Measurements from ENCODE around the gene DUSP22.

Gene DUSP22

GRCh38 chr6:309947-310346, 17.7 kb downstream of the DUSP22 start:
- Histone ChIP-seq H3K27me3 (no peaks in the 10 kb centered on the region), H3K4me3 (no peak overlapping the region), H3K4me1 (no peaks in the 10 kb centered on the region), H3K27ac (no peak overlapping the region), H3K36me3 (peaks cover 0 to 5% (median 2%) of the 10 kb centered on the region in 3 donors), H3K9me3 (no peaks in the 10 kb centered on the region)
- TF ChIP-seq, protein P1, sequence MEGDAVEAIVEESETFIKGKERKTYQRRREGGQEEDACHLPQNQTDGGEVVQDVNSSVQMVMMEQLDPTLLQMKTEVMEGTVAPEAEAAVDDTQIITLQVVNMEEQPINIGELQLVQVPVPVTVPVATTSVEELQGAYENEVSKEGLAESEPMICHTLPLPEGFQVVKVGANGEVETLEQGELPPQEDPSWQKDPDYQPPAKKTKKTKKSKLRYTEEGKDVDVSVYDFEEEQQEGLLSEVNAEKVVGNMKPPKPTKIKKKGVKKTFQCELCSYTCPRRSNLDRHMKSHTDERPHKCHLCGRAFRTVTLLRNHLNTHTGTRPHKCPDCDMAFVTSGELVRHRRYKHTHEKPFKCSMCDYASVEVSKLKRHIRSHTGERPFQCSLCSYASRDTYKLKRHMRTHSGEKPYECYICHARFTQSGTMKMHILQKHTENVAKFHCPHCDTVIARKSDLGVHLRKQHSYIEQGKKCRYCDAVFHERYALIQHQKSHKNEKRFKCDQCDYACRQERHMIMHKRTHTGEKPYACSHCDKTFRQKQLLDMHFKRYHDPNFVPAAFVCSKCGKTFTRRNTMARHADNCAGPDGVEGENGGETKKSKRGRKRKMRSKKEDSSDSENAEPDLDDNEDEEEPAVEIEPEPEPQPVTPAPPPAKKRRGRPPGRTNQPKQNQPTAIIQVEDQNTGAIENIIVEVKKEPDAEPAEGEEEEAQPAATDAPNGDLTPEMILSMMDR (IDR thresholded peaks at IDR 0.05): no peak
- intact Hi-C loops (cut with DNase I; ENCODE audit: low total_unique reads): no loop called here
- DNase-seq: no peak

DNA sequence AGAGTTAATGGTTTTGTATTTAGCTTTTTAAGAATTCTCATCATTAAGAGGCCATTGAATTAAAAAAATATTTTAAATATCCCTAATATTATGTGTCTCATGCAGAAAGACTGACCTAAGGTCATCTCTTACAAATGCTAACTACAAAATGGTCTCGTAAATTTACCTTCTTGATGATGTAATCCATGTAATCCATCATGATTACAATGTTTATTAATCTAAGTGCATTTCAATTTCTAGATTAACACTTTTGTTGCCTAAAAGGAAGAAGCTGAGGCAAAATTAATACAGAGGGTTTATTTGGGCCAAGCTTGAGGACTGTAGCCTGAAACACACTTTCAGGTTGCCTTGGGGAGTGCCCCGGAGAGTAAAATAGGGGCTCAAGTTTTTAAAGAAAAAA, 18.4 kb downstream of the DUSP22 start:
- H3K36me3 ChIP-seq: peaks cover 0 to 5% (median 0%) of the 10 kb centered on the region in 3 donors
- H3K9me3 ChIP-seq: no peaks in the 10 kb centered on the region
- H3K4me1 ChIP-seq: no peaks in the 10 kb centered on the region
- intact Hi-C loops (cut with DNase I; ENCODE audit: low total_unique reads): no loop called here
- no peaks in the 10 kb centered on the region for H3K27me3 ChIP-seq
- no peak overlapping the region for H3K27ac ChIP-seq
- TF ChIP-seq, protein P1 (IDR thresholded peaks at IDR 0.05): no peak
- H3K4me3 ChIP-seq: no peak overlapping the region
- no peak for DNase-seq

DNA sequence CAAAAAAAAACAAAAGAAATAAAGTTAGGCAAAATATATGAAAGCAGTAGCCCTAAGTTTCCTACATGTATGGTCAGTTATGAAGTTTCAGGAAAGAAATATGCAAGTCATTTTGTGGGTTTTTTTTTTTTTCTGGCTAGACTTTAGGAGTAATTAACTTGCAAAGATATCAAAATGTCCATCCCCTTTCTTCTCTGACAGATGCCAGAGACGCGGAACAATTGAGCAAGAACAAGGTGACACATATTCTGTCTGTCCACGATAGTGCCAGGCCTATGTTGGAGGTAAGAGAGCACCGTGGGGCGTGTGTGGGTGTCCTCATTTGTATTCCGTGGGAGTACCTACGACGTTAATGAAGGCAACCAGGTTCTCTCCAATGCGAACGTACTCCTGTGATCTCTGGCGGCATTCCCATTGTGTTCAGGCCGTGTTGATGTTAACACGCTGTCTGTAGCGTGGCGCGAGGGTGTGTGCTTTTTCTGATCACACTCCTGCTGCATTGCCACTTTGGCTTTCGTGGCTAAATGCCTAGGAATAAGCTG, 19.5 kb downstream of the DUSP22 start:
- Histone ChIP-seq H3K27ac (no peak overlapping the region), H3K36me3 (peaks cover 0 to 5% (median 0%) of the 10 kb centered on the region in 3 donors), H3K4me3 (no peak overlapping the region), H3K9me3 (no peaks in the 10 kb centered on the region), H3K27me3 (no peaks in the 10 kb centered on the region), H3K4me1 (no peaks in the 10 kb centered on the region)
- intact Hi-C loops (cut with DNase I; ENCODE audit: low total_unique reads): no loop called here
- no peak for DNase-seq
- TF ChIP-seq, protein P1 (IDR thresholded peaks at IDR 0.05): no peak

DNA sequence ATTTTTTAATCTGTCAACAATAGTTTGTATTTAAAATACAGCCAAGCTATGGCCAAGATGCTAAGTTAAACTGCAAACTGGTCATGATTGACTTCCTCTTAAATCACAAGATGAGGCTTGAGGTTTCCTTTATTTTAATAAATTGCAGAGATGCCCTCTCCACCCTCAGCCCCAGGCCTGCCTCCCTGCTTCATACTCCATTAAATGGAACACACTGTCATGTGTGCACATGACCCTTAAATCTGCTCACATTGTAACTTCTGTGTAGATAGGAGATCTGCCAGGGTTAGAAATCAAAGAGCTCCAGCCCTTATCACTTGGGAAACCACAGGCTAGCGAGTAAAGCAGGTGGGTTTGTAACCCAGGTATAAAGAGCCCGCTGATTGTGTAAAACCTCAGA, 20.8 kb downstream of the DUSP22 start:
- TF ChIP-seq, protein P1 (IDR thresholded peaks at IDR 0.05): no peak
- no peaks in the 10 kb centered on the region for H3K27me3 ChIP-seq
- H3K9me3 ChIP-seq: no peaks in the 10 kb centered on the region
- H3K4me3 ChIP-seq: no peak overlapping the region
- peak in 1 of 2 donors; percentile 62 for DNase-seq
- H3K36me3 ChIP-seq: peaks cover 0 to 5% (median 0%) of the 10 kb centered on the region in 3 donors
- H3K4me1 ChIP-seq: no peaks in the 10 kb centered on the region
- no peak overlapping the region for H3K27ac ChIP-seq
- intact Hi-C loops (cut with DNase I; ENCODE audit: low total_unique reads): no loop called here

DNA sequence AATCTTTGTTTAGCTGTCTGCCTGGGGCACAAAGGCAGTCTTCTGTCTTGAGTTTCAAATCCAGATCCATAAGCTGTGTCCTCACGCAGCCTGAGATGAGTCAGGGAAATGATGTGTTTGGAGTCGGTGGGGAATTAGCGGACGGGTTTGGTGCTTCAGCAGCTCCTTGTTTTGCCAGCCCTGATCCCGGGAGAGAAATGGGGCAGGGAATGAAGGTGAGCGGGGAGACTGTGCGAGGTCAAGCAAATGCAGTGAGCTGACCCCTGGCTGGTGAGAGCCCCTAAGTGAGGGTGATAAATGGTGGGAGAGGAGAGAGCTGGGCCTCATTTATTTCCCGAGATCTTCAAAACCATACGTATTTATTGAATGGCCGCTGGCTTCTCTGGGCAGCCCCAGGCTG, 21.6 kb downstream of the DUSP22 start:
- no peaks in the 10 kb centered on the region for H3K27me3 ChIP-seq
- intact Hi-C loops (cut with DNase I; ENCODE audit: low total_unique reads): no loop called here
- peaks cover 0 to 5% (median 0%) of the 10 kb centered on the region in 3 donors for H3K36me3 ChIP-seq
- H3K4me1 ChIP-seq: no peaks in the 10 kb centered on the region
- TF ChIP-seq, protein P1 (IDR thresholded peaks at IDR 0.05): no peak
- DNase-seq: no peak
- no peak overlapping the region for H3K27ac ChIP-seq
- H3K9me3 ChIP-seq: no peaks in the 10 kb centered on the region
- no peak overlapping the region for H3K4me3 ChIP-seq

- H3K4me3 ChIP-seq: no peak overlapping the region
- H3K4me1 ChIP-seq: no peaks in the 10 kb centered on the region
- no peaks in the 10 kb centered on the region for H3K27me3 ChIP-seq
- no peaks in the 10 kb centered on the region for H3K9me3 ChIP-seq
- TF ChIP-seq, protein P1 (IDR thresholded peaks at IDR 0.05): no peak
- DNase-seq: no peak
- intact Hi-C loops (cut with DNase I; ENCODE audit: low total_unique reads): no loop called here
- peaks cover 0 to 5% (median 0%) of the 10 kb centered on the region in 3 donors for H3K36me3 ChIP-seq
- H3K27ac ChIP-seq: no peak overlapping the region
Measured at GRCh38 chr6:314377-314776, 22.1 kb downstream of the DUSP22 start.

Data from tibial artery (tissue), 4 donors.